Measurements from ENCODE around the gene GAB2.
"Not testable (repeated sequence)": the region's sequence is repeated elsewhere in the genome, so short reads cannot be mapped to it uniquely, and the experiment has no call there.

Gene GAB2

DNA sequence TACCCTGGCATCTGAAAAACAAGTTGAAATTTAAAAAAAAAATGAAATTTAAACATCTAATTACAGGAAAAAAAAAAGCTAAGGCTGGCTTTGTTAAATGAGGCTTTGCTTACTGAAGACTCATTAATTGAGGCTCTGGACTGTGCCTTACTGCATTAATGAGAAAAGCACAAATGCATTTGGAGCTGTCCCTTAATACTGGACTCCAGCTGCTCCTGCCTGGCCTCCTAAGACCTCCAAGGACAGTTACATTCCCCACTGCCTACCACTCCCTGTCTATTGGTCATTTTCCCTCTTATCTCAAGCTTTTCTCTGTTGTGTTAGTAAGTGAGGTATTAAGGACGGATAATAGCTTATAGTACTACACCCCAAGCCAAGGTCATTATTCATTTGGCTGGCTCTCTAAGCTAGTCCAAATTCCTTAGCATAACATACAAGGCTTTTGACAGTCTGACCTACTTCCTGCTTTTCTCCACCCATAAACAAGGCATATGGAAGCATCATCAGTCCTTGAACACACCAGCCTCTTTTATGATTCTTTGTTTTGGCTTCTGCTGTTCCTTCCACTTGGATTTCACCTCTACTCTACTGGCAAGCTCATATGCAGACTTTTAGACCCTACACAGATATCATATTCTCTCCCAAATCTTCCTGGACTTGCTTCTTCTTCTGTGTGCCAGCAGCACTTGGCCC lies 166.4 kb downstream of the GAB2 start:
- no peak for DNase-seq (ENCODE audit: low read depth, low spot score)

GRCh38 chr11:78250099-78250498 lies 167.5 kb downstream of the GAB2 start:
- no peak for DNase-seq (ENCODE audit: low read depth, low spot score)

- DNase-seq (ENCODE audit: low read depth, low spot score): no peak
These were observed 168.7 kb downstream of the GAB2 start for GRCh38 chr11:78248903-78249302.

DNA sequence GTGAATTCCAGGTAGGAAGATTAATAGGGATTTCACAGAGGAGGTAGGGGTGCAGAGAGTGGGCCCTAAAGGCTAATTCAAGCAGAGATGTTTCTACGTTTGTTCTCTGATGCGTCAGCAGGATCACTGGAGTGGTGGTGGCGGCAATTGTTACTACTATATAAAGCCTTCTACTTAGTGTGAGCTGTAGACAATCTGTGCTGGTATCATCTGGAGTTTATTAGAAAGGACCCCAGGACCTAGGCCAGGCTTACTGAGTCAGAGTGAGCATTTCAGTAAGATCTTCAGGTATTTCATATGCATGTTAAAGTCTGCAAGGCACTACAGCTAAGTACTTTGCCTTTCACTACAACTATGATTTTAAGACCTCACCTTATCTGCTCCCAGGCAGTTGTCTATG lies 169.4 kb downstream of the GAB2 start:
- no peak for DNase-seq (ENCODE audit: low read depth, low spot score)

GRCh38 chr11:78244546-78245255 lies 172.9 kb downstream of the GAB2 start:
- no peak for DNase-seq (ENCODE audit: low read depth, low spot score)

GRCh38 chr11:78244080-78244479 lies 173.5 kb downstream of the GAB2 start:
- no peak for DNase-seq (ENCODE audit: low read depth, low spot score)

DNA sequence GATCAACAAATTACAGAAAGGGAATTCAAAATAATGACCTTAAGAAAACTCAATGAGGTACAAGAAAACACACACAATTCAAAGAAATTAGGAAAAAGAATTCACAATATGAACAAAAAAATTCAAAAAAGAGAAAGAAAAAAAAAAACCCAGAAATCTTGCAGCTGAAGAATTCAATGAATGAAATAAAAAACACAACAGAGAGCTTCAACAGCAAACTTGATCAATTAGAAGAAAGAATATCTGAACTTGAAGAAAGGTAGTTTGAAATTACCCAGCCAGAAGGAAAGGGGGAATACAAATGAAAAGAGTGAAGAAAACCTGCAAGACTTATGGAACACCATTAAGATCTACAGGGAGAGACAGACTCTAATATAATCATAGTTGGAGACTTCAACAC lies 176.1 kb downstream of the GAB2 start:
- DNase-seq (ENCODE audit: low read depth, low spot score): no peak

- no peak for DNase-seq (ENCODE audit: low read depth, low spot score)
These were observed 177.8 kb downstream of the GAB2 start for GRCh38 chr11:78239781-78240180.

DNA sequence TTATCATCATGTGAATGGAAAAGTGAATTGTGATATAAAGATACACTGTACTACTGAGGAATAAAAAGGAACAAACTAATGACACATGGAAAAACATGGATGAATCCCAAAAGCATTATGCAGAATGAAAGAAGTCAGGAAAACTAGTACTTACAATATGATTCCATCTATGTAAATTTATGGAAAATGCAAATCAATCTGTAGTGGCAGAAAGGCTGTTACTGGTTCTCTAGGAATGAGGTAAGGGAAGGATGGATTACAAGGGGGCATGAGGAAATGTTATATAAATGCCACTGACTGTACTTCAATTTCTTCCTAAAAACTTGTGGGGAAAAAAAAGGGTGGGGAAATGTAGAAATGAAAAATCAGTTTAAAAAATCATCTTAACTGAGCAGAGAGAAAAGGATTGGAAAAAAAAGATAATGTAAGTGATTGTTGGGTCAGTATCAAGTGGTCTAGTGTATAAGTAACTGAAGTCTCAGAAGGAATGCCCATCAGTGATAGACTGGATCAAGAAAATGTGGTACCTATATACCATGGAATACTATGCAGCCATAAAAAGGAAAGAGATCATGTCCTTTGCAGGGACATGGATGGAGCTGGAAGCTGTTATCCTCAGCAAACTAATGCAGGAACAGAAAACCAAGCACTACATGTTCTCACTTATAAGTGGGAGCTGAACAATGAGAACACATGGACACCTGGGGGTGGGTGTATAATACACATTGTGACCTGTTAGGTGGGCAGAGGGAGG lies 180.2 kb downstream of the GAB2 start:
- DNase-seq (ENCODE audit: low read depth, low spot score): no peak

GRCh38 chr11:78234006-78234405 lies 183.6 kb downstream of the GAB2 start:
- no peak for DNase-seq (ENCODE audit: low read depth, low spot score)

DNA sequence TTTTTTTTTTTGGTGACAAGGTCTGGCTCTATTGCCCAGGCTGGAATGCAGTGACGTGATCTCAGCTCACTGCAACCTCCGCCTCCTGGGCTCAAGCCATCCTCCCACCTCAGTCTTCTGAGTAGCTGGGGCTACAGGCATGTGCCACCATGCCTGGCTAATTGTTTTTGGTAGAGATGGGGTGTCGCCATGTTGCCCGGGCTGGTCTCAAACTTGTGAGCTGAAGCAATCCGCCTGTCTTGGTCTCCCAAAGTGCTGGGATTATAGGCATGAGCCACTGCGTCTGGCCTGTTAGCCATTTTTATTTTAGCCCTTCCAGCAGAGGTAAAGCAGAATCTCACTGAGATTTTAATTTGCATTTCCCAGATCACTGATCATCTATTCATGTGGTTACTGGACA lies 184.6 kb downstream of the GAB2 start:
- DNase-seq (ENCODE audit: low read depth, low spot score): not testable (repeated sequence)

DNA sequence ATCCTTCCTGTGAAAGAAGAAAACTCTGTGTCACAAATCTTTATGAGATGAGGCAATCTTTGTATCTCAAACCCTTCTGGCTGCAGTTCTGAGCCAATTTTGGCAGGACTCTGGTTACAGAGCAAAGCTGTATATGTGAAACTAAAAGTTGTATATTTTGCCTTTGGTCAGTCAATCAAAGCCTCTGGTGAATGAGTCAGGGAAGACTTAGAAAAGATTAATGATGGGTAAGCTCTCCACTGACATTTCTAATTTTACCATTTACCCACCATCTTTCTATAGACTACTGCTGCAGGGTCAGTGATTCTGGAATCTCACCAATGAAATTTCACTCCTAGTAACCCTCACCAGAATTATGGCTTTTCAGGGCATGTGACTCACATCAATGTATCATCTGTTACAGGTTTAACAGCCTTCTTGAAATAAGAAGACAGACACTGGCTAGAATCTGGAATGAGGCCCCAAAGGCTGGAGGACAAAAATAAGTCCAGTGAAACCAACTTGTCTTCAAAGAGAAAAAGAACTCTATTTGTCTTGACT lies 185.6 kb downstream of the GAB2 start:
- DNase-seq (ENCODE audit: low read depth, low spot score): no peak

DNA sequence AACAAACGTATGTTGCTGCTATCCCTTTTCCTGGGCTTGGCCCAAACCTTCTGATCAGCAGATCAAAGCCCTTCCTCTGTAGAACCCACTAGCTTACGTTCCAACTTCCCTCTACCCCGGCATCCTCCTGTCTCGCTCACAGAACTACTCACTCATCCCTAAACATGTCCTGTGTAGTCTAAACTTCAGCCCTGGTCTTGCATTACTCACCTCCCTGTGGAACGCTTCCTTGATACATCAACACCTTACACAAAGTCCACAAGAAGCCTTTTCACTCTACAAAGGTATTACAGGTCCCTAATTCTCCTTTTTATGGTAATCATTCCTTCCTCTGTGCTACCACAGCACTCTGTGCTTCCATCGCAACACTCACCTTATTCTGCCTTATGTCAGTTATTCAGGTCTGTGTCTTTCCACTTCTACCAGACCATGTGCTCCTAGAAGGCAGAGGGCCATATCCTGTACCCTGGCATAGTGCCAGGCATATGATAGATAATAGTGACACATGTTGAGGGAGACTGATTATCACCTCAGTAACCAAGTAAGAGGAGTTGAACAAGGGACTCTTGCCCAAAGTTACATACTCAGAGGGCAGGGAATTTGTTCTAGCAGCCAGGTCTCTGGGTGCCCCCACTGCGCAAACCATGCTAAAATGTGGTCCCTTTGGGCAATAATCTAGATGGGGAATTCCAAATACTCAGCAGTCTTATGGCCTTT lies 187.3 kb downstream of the GAB2 start:
- DNase-seq (ENCODE audit: low read depth, low spot score): no peak

DNA sequence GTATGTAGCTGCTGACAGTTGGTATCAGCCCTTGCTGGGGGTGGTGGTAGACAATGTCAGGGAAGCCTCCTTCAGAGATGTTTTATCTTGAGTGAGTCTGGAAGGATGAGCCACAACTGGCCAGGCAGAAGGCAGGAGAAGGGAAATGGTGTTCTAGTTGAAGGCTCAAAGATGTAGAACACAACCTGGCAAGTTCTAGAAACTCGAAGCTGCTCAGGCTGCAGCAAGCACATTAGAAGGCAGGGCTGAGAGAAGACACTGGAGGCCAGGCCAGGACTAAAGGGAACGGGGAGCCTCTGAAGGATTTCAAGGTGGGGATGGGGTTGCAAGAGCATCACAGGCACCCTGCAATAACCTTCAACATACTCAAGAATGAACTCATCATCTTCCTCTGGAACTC lies 188.5 kb downstream of the GAB2 start:
- no peak for DNase-seq (ENCODE audit: low read depth, low spot score)

GRCh38 chr11:78228467-78228866 lies 189.2 kb downstream of the GAB2 start:
- DNase-seq (ENCODE audit: low read depth, low spot score): no peak

DNA sequence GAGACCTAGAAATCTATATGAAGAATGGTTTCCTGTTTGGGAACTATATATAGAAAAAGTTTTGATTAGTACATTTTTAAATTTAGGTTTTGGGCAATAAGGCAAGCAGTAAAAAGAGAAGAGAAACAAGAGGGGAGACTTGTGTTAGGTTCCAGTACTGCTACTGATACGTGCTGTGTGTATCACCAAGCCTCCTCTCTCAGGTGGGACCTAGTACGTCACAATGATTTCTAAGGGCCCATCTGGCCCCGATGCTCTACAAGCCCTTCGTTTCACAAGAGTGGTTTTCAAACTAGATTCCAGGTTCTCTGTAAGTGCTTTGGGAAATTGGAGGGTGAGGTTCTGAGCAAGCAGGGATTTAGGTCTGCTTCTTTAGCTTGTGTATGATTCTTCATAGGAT lies 189.7 kb downstream of the GAB2 start:
- no peak for DNase-seq (ENCODE audit: low read depth, low spot score)

DNA sequence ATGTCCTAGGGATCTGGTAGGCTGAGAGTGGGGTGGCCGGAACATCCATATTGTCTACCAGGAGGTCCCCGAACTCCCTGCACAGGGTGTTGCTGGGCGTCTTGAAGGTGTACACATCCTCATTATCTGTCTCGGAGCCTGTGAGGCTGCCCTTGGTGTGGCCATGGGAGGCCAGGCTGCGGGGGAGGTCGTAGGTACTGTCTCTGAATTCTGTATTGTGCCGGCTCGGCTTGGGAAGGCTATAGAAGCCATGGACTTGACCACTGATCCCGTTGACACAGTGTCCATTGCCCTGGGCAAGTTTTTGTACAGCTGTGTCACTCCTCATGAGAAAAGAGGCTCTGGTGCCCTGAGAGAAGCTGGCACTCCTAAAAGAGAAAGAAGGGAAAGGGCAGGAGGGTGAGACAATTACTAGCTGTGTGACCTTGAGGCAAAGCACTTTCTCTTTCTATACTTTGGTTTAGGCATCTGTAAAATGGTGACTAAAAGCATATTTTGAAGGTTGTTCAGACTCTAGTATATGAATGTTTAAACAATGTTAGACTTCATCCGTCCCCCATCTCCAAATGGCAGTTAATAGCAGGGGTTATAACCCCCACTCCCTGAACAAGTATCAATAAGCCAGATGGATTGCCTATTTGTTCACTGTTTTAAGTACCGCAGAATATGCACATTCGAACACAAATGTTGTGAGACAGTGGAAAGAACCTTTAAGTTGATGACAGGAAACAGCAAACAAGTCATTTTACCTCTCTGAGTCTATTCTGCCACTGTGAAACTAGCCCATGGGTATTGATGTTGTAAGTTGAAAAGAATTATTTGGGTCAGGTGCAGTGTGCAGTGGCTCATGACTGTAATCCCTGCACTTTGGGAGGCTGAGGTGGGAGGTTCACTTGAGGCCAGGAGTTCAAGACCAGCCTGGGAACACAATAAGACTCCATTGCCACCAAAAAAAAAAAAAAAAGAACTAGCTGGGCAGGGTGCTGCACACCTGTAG lies 190.6 kb downstream of the GAB2 start:
- no peak for DNase-seq (ENCODE audit: low read depth, low spot score)

- no peak for DNase-seq (ENCODE audit: low read depth, low spot score)
These were observed 192.7 kb downstream of the GAB2 start for GRCh38 chr11:78224906-78225420.

DNA sequence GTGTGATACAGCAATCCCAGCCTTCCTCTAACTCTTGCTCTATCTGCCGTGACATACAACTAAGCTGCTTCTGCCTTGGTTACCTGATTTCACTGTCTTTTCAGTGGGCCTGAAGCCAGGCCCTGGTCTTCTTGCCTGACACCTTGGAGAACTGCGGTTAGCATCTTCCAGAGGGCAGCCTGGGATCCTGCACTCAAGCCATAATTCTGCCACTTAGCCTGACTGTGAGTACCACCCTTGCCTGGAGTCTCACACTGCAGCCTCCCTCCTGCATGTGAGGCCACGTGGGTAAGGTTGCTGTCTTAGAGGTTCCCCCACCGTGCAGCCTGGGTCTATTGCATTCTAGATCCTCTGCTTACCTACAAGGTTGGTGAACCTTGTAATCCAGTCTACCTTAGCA lies 193.1 kb downstream of the GAB2 start:
- DNase-seq (ENCODE audit: low read depth, low spot score): no peak

DNA sequence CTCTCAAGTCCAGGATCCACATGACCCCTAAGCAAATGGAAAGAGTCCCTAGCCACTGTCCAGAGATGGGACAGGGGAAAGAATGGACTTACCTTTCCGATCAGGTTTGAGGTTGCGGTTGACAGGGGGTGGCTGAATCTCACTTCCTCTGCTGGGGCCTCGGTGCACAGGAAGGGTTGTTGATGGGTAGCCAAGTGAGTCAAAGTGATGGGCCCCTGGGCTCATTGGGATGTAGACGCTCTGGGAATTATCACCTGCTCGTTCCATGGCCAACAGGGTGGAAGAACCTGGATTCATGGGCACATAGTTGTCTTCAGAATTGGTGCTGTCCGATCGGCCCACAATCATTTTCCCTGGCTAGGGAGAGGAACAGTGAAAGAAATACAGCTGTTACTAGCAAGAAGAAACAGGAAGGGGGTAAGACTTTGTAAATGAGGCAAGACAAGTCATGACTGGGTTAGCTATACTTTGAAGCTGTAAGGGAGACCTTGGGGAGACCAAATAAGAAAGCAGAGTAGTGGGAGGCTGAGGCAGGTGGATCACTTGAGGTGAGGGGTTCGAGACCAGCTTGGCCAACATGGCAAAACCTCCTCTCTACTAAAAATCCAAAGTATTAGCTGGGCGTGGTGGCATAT lies 194.2 kb downstream of the GAB2 start:
- DNase-seq (ENCODE audit: low read depth, low spot score): no peak

All from brain pericyte (primary cell).